H54 (cell line): ENCODE measurements around the gene OBSL1.
A peak's percentile ranks its signal among the peaks of the same experiment; 100 is the strongest.

Source experiments
- DNase-seq: peaks from one replicate; pipeline ENCODE4 v3.0.0; 2011; ENCODE audit warnings: low spot score, mixed read lengths; ENCODE audit not compliant: insufficient read length
- FAIRE-seq: peaks from 3 replicates; lab custom pipeline; 2011; peaks lifted over from hg19 to GRCh38; lab: Jason Lieb, UNC
- POLR2A ChIP-seq: IDR thresholded peaks from 2 replicates; pipeline ENCODE4 v1.6.1; 2011; ENCODE audit warnings: low read depth, mild to moderate bottlenecking, low read length

Gene OBSL1

DNA sequence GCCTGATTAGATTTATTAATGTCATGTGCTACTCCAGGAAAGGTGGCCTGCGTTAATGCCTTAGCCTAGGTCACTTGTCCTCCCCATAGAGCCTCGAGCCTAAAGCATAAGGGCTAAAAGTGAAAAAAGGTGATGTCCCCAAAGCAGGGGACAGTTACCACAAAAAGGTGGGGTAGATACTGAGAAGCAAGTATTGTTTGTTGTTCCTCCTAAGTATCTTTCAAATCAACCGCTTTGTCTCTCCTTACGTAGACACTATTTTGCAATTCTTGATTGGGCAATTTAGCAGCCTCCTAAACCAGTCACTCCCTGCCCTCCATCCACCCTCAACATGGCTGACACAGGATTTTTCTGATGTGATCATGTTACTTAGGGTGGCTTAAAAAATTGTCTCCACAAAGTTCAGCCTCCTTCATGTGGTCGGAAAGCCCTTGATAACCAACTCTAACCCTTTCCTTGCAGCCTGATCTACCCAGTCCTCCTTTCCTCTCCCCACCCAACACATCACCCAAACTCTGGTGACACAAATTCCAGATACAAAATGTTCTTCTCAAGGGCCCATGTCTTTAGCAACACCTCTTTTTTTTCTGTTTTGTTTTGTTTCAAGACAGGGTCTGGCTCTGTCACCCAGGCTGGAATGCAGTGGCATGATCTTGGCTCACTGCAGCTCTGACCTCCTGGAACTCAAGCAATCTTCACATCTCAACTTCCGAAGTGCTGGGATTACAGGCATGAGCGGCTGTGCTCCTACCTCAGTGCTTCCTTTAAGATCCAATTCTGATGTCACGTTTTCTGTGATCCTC is 7.7 kb upstream of the OBSL1 start:
- no peak for TF ChIP-seq POLR2A
- DNase-seq (no peak), FAIRE-seq (no peak)

DNA sequence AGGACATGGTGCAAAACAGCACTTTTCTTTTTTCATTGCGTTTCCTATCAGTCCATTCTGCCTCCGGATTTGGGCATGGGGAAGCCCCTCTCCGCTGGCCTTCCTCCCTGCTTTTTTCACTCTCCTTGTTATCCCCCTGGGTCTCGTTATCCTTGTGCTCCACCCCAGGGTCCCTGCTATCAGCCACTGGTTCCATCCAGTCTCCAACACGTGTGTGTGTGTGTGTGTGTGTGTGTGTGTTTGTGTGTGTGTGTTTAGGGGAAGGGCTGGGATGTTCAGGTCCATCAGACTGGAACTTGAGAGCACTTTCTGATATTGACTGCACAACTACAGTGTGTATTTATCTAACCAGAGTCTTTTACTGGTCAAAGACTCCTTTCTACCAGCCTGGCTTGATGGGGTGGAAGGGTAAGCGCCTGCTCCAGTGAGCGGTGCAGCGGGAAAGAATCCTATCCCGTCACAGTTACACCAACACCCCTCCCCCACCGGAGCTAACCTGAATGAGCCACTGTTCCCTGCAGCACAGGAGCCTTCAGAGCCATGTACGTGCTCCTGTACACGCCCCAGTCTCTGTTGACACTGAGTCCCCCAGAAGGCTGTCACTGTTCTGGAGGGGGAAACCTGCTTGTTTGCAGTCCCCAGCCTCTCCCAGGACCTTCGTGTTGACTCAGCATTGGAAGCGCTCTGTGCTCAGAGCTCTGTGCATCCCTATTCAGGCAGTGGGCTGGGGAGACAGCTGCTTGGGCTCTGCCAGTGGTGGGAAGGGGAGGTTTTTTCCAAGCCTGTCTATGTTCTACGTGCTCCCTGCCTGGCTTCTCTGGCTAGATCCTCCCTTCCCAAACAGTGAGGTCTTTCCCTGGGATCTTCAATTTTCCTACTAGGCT is 5.4 kb upstream of the OBSL1 start:
- no peak for TF ChIP-seq POLR2A
- no peak for DNase-seq
- FAIRE-seq, result no peak

DNA sequence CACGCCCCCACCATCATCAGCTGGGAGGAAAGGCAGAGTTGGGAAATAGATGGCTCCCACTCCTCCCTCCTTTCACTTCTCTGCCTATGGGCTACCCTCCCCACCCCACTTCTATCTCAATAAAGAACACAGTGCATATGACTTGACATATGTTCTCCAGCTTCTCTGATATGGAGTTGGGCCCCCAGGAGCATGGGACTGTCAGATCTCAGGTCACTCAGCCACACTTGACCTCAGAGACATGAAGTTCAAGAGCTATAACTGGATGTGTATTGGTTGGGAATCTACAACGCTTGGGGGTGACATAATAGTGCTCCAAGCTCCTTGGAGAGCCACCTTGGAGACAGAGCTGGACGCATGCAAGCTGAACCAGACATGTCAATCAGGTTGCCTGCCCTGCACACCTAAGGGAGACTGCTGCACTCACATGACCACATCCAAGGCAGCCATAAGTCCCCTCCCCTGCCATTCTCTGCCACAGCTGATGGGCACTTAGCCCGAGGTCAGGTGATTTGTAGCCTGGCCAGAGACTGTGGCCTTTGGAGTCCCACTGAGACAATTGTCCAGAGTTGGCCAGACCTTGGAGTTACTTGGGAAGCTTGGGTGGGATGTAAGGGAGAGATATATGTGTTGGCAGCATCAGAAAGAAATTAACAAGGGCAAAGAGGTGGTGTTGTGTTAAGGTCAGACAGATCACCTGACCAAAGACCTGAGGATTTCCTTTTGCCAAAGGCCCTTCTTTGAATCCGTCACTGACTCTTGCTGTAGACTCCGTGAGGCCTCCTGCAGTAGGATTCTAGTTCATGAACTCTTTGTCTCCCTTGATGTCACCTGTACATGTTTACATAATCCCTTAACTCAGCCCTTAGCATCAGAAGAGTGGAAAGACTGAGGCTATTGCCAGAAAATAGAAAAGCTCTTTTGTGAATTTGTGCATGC is 4.5 kb upstream of the OBSL1 start:
- DNase-seq (no peak), FAIRE-seq (no peak)
- no peak for TF ChIP-seq POLR2A

DNA sequence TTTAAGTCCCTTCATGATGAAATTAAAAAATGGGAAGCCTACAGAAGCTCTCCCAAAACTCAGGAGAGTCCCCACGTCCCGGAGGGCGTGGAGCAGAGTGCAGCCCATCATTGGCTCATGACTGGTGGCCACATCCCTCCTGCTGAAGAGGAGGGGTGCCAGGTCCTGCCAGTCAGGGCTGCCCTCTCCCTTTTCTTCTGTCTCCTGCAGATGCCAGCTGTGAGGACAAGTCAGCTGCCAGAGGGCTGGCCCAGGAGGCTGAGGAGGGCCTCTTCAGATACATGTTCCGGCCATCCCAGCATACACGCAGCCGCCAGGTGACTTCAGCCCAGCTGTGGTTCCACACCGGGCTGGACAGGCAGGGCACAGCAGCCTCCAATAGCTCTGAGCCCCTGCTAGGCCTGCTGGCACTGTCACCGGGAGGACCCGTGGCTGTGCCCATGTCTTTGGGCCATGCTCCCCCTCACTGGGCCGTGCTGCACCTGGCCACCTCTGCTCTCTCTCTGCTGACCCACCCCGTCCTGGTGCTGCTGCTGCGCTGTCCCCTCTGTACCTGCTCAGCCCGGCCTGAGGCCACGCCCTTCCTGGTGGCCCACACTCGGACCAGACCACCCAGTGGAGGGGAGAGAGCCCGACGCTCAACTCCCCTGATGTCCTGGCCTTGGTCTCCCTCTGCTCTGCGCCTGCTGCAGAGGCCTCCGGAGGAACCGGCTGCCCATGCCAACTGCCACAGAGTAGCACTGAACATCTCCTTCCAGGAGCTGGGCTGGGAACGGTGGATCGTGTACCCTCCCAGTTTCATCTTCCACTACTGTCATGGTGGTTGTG is 3.4 kb upstream of the OBSL1 start:
- no peak for FAIRE-seq
- no peak for TF ChIP-seq POLR2A

DNA sequence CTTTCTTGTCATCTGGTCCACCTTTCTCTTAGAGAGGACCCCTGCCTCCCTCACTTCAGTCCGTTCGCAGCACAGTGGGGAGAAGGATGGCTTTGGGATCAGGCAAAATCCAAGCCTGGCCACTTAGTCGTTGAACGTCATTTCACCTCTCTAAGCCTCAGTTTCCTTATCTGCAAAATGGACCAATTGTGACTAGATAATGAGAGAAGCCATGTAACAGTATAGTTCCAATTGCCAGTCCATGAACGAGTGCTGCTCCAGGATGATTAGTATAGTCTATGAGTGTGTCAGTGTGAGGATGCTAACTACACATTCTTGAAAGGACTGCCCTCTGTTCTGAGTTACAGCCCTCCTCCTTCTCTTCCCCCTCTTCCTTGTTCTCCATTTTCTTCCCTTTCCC is 1.8 kb upstream of the OBSL1 start:
- DNase-seq, result no peak
- FAIRE-seq, result no peak
- TF ChIP-seq POLR2A, result no peak

More for the DNA sequence above, 3.4 kb upstream of the OBSL1 start:
- no peak for DNase-seq

DNA sequence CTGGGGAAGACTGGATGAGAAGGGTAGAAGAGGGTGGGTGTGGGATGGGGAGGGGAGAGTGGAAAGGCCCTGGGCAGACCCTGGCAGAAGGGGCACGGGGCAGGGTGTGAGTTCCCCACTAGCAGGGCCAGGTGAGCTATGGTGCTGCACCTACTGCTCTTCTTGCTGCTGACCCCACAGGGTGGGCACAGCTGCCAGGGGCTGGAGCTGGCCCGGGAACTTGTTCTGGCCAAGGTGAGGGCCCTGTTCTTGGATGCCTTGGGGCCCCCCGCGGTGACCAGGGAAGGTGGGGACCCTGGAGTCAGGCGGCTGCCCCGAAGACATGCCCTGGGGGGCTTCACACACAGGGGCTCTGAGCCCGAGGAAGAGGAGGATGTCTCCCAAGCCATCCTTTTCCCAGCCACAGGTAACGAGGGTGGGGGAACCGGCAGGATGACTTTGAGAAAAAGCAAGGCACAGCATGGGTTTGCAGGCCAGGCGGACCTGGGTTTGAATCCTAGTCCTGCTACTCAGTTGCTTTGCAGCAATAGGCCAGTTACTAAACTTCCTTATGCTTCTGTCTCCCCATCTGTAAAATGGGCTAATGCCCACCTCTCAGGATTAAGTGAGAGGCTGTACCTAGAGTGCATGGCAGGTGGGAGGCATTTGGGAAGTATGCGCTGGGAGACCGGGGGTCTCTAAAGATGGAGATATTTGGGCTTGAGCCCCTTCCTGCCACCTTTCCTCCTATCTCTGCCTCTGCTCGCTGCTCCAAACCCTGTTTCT is 1.1 kb upstream of the OBSL1 start, which contains the start of gene INHA:
INHA (plus strand) TSS at position 74 of the 765 bp plus-strand sequence; CDS start at position 139, 65 bp downstream.
- no peak for TF ChIP-seq POLR2A
- DNase-seq (no peak), FAIRE-seq (no peak)

DNA sequence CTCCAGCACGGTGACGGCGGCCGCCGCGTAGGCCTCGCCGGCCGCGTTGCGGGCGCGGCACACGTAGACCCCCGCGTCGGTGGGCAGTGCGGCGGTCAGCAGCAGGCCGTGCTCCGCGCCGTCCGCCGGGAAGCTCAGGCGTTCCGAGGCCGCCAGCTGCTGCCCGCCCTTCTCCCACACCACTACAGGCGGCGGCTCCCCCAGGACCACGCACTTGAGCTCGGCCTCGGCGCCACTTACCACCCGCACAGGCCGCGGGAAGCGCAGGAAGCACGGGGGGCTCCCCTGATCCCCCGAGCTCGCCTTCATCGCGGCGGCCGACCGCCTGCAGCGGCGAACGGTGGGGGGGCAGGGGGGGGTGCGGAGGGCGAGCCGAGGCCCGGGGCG is 422 bp downstream of the OBSL1 start:
- DNase-seq, result no peak

DNA sequence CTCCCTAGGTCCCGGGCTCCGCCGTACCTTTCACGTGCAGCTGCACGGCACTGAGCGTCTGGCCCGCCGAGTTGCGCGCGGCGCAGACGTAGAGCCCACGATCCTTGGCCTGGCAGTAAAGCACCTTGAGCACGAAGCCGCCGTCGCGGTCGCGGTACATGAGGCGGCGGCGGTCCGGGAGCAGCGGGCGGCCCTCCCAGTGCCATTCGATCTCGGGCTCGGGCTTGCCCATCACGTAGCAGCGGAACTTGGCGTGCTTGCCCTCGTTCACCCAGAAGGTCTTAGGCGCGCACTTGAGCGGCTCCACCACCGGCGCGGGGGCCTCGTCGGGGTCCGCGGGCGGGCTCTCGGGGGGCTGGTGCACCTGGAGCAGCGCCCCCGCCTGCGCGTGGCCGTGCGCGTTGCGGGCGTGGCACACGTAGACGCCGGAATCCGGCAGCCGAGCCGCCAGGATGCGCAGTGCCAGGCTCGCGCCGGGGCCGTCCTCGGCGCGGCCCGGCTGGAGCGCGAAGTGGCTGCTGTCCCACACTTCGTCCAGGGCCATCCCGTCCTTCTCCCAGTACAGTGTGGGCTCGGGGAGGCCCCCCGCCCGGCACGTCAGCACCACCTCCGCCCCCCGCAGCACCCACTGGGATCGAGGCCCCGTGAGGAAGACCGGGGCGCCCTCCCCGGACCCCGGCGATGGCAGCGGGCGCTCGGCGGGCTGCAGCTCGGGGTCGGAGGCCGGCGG is 980 bp downstream of the OBSL1 start:
- FAIRE-seq (no peak), DNase-seq (no peak)
- peak; percentile 78 for TF ChIP-seq POLR2A

More for the DNA sequence above, 422 bp downstream of the OBSL1 start:
- no peak for FAIRE-seq
- no peak for TF ChIP-seq POLR2A

DNA sequence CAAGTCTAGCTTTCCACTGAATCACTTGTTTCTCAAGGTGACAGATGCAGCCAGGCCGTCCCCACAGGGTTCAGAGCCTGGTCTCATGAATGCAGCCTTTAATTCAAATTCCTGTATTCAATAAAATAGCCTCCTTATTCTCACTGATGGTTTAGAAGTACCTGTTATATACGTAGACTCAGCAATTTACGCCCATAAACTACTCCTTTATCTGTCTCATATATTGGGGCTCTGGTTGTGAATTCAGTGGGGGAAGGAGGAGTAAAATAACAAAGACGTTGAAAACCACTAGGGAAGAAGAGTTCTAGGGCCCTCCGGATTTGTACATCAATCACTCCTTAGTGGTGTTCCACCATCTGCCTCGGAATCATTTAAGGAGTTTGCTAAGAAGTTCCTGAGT is 1.7 kb downstream of the OBSL1 start:
- FAIRE-seq, result no peak
- no peak for TF ChIP-seq POLR2A
- no peak for DNase-seq

DNA sequence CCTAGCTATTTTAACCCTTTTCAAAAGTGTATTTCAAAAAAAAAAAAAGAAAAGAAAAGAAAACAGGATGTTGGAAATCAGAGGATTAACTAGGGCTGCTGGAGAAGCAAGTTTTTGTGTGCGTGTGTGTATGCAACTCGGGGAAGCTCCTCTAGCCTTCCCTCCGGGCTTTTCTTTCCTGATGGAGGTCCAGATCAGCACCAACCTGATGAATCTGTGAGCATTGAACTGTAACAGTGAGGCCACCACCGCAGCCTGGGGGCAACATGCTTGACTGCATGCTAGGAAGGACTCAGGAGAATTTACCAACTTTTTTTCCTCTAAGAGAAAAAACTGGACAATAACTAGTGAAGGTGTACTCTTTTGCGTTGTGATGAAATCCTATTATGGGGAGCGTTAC is 2.3 kb downstream of the OBSL1 start:
- FAIRE-seq, result no peak

DNA sequence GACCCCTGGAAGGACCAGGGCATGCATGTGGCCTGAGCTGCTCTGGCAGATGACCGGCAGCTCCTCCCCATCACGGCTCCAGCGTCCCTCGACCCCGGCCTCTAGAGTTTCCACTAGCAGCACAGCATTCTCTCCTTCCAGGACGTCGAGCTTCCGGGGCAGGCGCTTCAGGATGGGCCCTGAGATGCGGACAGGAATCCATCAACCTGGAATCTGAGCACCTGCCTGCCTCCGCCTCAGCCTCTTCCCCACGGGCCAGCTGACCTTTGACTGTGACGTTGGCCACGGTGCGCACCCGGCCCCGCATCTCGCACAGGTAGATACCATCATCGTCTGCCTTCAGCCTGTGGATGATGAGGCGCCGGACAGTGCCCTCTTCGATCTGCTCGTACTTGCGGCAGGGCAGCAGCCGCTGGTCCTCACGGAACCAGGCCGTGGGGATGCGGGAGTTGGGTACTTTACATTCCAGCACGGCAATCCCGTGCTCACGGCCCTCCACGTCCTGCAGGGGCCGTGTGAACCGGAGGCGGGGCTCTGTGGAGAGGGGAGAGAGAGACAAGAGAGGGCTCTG is 3.5 kb downstream of the OBSL1 start:
- no peak for DNase-seq
- FAIRE-seq, result no peak
- no peak for TF ChIP-seq POLR2A

More for the DNA sequence above, 2.3 kb downstream of the OBSL1 start:
- no peak for TF ChIP-seq POLR2A
- DNase-seq, result no peak
